Measurements from ENCODE around the gene LSM2.

LSM2 gene

GRCh38 chr6:31799781-31800180 lies 7.0 kb downstream of the LSM2 start:
- Histone ChIP-seq H3K4me2 (ENCODE audit: insufficient read depth, low read length) (no peak overlapping the region), H4K20me1 (ENCODE audit: insufficient read depth, low read length) (no peaks in the 10 kb centered on the region), H3K4me1 (ENCODE audit: insufficient read depth, low read length) (peaks cover 27% of the 10 kb centered on the region), H3K36me3 (ENCODE audit: insufficient read depth, low read length) (peaks cover 49% of the 10 kb centered on the region), H3K27ac (ENCODE audit: low read length) (no peak overlapping the region), H3K27me3 (ENCODE audit: insufficient read depth, low read length, poor library complexity) (no peaks in the 10 kb centered on the region), H3K4me3 (ENCODE audit: low read depth in 1 of 2, low read length in 2 of 2) (no peak overlapping the region), H3K9ac (ENCODE audit: low read depth, low read length) (no peak overlapping the region), H2AFZ (ENCODE audit: low read depth, low read length) (no peak overlapping the region), H3K79me2 (ENCODE audit: insufficient read depth, low read length) (peaks cover 40% of the 10 kb centered on the region), H3K9me3 (ENCODE audit: insufficient read depth, low read length, severe bottlenecking) (no peaks in the 10 kb centered on the region)
- no peak for DNase-seq
- no peak for TF ChIP-seq CTCF (IDR thresholded peaks at IDR 0.05; ENCODE audit: borderline replicate concordance, extremely low read depth, low read length, poor library complexity, severe bottlenecking)
- TF ChIP-seq EZH2 (IDR thresholded peaks at IDR 0.05; ENCODE audit: borderline replicate concordance, low read depth, low read length, severe bottlenecking), result no peak
- no peak for ATAC-seq (ENCODE audit: insufficient read depth, low read depth)

- H3K4me2 ChIP-seq (ENCODE audit: insufficient read depth, low read length), result no peak overlapping the region
- no peak overlapping the region for H3K9ac ChIP-seq (ENCODE audit: low read depth, low read length)
- DNase-seq (peak; percentile 60), ATAC-seq (ENCODE audit: insufficient read depth, low read depth) (0 out of 3 replicates have a peak, but pooled peaks have one; percentile 36)
- no peaks in the 10 kb centered on the region for H4K20me1 ChIP-seq (ENCODE audit: insufficient read depth, low read length)
- no peaks in the 10 kb centered on the region for H3K9me3 ChIP-seq (ENCODE audit: insufficient read depth, low read length, severe bottlenecking)
- peaks cover 30% of the 10 kb centered on the region for H3K4me1 ChIP-seq (ENCODE audit: insufficient read depth, low read length)
- H3K4me3 ChIP-seq (ENCODE audit: low read depth in 1 of 2, low read length in 2 of 2), result no peak overlapping the region
- no peaks in the 10 kb centered on the region for H3K27me3 ChIP-seq (ENCODE audit: insufficient read depth, low read length, poor library complexity)
- peaks cover 36% of the 10 kb centered on the region for H3K36me3 ChIP-seq (ENCODE audit: insufficient read depth, low read length)
- TF ChIP-seq CTCF (IDR thresholded peaks at IDR 0.05; ENCODE audit: borderline replicate concordance, extremely low read depth, low read length, poor library complexity, severe bottlenecking) (no peak), EZH2 (IDR thresholded peaks at IDR 0.05; ENCODE audit: borderline replicate concordance, low read depth, low read length, severe bottlenecking) (no peak)
- no peak overlapping the region for H3K27ac ChIP-seq (ENCODE audit: low read length)
- H2AFZ ChIP-seq (ENCODE audit: low read depth, low read length), result no peak overlapping the region
- H3K79me2 ChIP-seq (ENCODE audit: insufficient read depth, low read length), result peaks cover 41% of the 10 kb centered on the region
Observed at GRCh38 chr6:31797588-31797987, 9.2 kb downstream of the LSM2 start.

- Histone ChIP-seq H3K9ac (ENCODE audit: low read depth, low read length) (no peak overlapping the region), H3K79me2 (ENCODE audit: insufficient read depth, low read length) (peaks cover 44% of the 10 kb centered on the region), H3K9me3 (ENCODE audit: insufficient read depth, low read length, severe bottlenecking) (no peaks in the 10 kb centered on the region), H3K4me3 (ENCODE audit: low read depth in 1 of 2, low read length in 2 of 2) (no peak overlapping the region), H3K36me3 (ENCODE audit: insufficient read depth, low read length) (peaks cover 38% of the 10 kb centered on the region), H3K4me1 (ENCODE audit: insufficient read depth, low read length) (peaks cover 36% of the 10 kb centered on the region), H3K4me2 (ENCODE audit: insufficient read depth, low read length) (no peak overlapping the region), H4K20me1 (ENCODE audit: insufficient read depth, low read length) (no peaks in the 10 kb centered on the region), H3K27me3 (ENCODE audit: insufficient read depth, low read length, poor library complexity) (no peaks in the 10 kb centered on the region), H2AFZ (ENCODE audit: low read depth, low read length) (no peak overlapping the region), H3K27ac (ENCODE audit: low read length) (no peak overlapping the region)
- ATAC-seq (ENCODE audit: insufficient read depth, low read depth), result no peak
- TF ChIP-seq EZH2 (IDR thresholded peaks at IDR 0.05; ENCODE audit: borderline replicate concordance, low read depth, low read length, severe bottlenecking), result no peak
- no peak for DNase-seq
Observed at GRCh38 chr6:31796993-31797385, 9.8 kb downstream of the LSM2 start.

GRCh38 chr6:31795616-31796298 lies 11.0 kb downstream of the LSM2 start, which contains the start of gene VARS1:
Gene VARS1, minus strand, starts transcription at chr6:31795752. Its CDS starts 535 bp downstream, at chr6:31795217.
- H3K27me3 ChIP-seq (ENCODE audit: insufficient read depth, low read length, poor library complexity), result no peaks in the 10 kb centered on the region
- DNase-seq (peak; percentile 84), ATAC-seq (ENCODE audit: insufficient read depth, low read depth) (peak; percentile 75)
- peaks cover 46% of the 10 kb centered on the region for H3K79me2 ChIP-seq (ENCODE audit: insufficient read depth, low read length)
- H4K20me1 ChIP-seq (ENCODE audit: insufficient read depth, low read length), result no peaks in the 10 kb centered on the region
- peak within 1 kb of the TSS; percentile 94 for H3K4me2 ChIP-seq (ENCODE audit: insufficient read depth, low read length)
- peaks cover 40% of the 10 kb centered on the region for H3K4me1 ChIP-seq (ENCODE audit: insufficient read depth, low read length)
- H3K4me3 ChIP-seq (ENCODE audit: low read depth in 1 of 2, low read length in 2 of 2), result peak within 1 kb of the TSS; percentile 97 to 99
- peak within 1 kb of the TSS; percentile 92 for H2AFZ ChIP-seq (ENCODE audit: low read depth, low read length)
- peak; percentile 93 for TF ChIP-seq CTCF (IDR thresholded peaks at IDR 0.05; ENCODE audit: borderline replicate concordance, extremely low read depth, low read length, poor library complexity, severe bottlenecking)
- TF ChIP-seq EZH2 (IDR thresholded peaks at IDR 0.05; ENCODE audit: borderline replicate concordance, low read depth, low read length, severe bottlenecking), result no peak
- peaks cover 45% of the 10 kb centered on the region for H3K36me3 ChIP-seq (ENCODE audit: insufficient read depth, low read length)
- H3K27ac ChIP-seq (ENCODE audit: low read length), result peak within 1 kb of the TSS; percentile 93
- no peaks in the 10 kb centered on the region for H3K9me3 ChIP-seq (ENCODE audit: insufficient read depth, low read length, severe bottlenecking)
- H3K9ac ChIP-seq (ENCODE audit: low read depth, low read length), result peak within 1 kb of the TSS; percentile 93

Data from DND-41 (cell line).